BLaER1 treated with 17β-estradiol and CSF1 and Interleukin-3, amounts not matched to agents 10 nM and 100 nM (cell line): ENCODE measurements around the gene HYLS1.
A peak's percentile ranks its signal among the peaks of the same experiment; 100 is the strongest.
"Not testable (repeated sequence)": the region's sequence is repeated elsewhere in the genome, so short reads cannot be mapped to it uniquely, and the experiment has no call there.

Experiments
- H3K27ac ChIP-seq, 11 experiments: shearing (Covaris generic); formaldehyde crosslinking; 2 replicates each; pipeline ENCODE4 v1.8.1; 2022
- H3K27me3 ChIP-seq, 11 experiments: shearing (Covaris generic); formaldehyde crosslinking; 2 replicates each; pipeline ENCODE4 v1.8.1; 2022
- H3K36me3 ChIP-seq, 11 experiments: shearing (Covaris generic); formaldehyde crosslinking; 2 replicates each; pipeline ENCODE4 v1.8.1; 2022
- H3K4me1 ChIP-seq, 10 experiments: shearing (Covaris generic); formaldehyde crosslinking; 2 replicates each; pipeline ENCODE4 v1.8.1; 2022
- H3K4me2 ChIP-seq, 11 experiments: shearing (Covaris generic); formaldehyde crosslinking; 2 replicates each; pipeline ENCODE4 v1.8.1; 2022
- H3K4me3 ChIP-seq, 10 experiments: shearing (Covaris generic); formaldehyde crosslinking; 2 replicates each; pipeline ENCODE4 v1.8.1; 2022
- H3K9ac ChIP-seq, 11 experiments: shearing (Covaris generic); formaldehyde crosslinking; 2 replicates each; pipeline ENCODE4 v1.8.1; 2022
- H3K9me3 ChIP-seq, 11 experiments: shearing (Covaris generic); formaldehyde crosslinking; replicated peaks in 1 of 11; 2 replicates each; pipeline ENCODE4 v1.8.1; 2022
- H4K20me1 ChIP-seq, 11 experiments: shearing (Covaris generic); formaldehyde crosslinking; 2 replicates each; pipeline ENCODE4 v1.8.1; 2022
- Cebpa-rat ChIP-seq, 11 experiments: shearing (Covaris generic); IDR thresholded peaks; 2 replicates each; pipeline ENCODE4 v1.8.1; 2022

The HYLS1 gene, protein sequence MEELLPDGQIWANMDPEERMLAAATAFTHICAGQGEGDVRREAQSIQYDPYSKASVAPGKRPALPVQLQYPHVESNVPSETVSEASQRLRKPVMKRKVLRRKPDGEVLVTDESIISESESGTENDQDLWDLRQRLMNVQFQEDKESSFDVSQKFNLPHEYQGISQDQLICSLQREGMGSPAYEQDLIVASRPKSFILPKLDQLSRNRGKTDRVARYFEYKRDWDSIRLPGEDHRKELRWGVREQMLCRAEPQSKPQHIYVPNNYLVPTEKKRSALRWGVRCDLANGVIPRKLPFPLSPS

DNA sequence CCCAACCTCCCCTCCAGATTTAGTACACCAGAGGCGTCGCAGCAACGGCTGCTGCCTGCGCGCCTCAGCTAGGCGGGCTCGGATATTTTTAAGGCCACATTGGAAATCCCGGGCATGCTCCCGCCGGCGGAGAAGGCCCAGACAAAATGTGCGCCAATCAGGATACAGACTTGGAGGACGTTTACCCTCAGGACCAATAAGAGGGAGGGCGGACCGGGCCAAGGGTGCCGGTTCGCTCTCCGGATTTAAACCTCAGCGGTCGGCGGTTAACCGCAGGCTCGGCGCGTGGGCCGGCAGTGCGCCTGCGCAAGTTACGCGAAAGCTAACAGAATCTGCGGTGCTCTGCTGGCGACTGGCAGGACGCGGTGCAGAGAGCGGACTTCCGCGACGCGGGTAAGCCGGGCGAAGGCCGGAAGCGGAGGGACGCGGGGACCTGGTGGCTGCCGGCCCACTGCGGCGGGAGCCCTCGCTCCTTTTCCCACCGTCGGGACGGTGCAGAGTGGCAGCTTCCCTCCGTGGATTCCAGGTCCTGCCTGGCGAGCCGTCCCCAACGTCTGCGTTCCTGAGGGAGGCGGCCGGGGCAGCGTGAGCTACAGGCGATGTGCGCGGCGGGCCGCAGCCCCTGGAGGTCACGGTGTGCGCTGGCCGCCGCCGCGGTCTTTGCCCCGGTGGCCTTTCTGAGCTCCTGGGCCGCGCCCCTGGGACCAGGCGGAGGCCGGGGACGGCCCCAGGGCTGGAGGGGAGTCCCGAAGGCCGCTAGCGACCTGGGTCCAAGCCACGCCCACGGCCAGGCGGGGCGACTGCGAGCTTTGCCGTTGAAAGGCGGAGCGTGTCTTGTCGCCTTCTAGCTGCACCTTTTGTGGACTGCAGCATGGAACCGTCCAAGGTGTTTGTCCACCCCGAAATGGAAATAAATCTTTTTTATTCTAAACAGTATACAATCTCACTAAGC, at the start of gene HYLS1:
Gene HYLS1, plus strand, starts transcription at position 296 of the 952 bp plus-strand sequence. CDS start 11,701 bp downstream, outside the sequence.
- Histone ChIP-seq H3K4me3 (peak within 1 kb of the TSS; percentile 74 to 93 (median 81)), H4K20me1 (peaks cover 0 to 24% (median 8%) of the 10 kb centered on the region in 11 experiments; a peak in 7 of 22 replicates), H3K9me3 (peaks cover 0 to 21% (median 5%) of the 10 kb centered on the region in 11 experiments; a peak in 9 of 22 replicates), H3K27ac (peak within 1 kb of the TSS; percentile 74 to 99 (median 94)), H3K4me2 (peak within 1 kb of the TSS; percentile 63 to 96 (median 85)), H3K4me1 (peaks cover 15 to 34% (median 31%) of the 10 kb centered on the region in 10 experiments), H3K27me3 (no peaks in the 10 kb centered on the region), H3K36me3 (peaks cover 5 to 28% (median 18%) of the 10 kb centered on the region in 11 experiments; a peak in 21 of 22 replicates), H3K9ac (peak within 1 kb of the TSS; percentile 87 to 98 (median 92))
- no peak for TF ChIP-seq Cebpa-rat (IDR thresholded peaks at IDR 0.05)

DNA sequence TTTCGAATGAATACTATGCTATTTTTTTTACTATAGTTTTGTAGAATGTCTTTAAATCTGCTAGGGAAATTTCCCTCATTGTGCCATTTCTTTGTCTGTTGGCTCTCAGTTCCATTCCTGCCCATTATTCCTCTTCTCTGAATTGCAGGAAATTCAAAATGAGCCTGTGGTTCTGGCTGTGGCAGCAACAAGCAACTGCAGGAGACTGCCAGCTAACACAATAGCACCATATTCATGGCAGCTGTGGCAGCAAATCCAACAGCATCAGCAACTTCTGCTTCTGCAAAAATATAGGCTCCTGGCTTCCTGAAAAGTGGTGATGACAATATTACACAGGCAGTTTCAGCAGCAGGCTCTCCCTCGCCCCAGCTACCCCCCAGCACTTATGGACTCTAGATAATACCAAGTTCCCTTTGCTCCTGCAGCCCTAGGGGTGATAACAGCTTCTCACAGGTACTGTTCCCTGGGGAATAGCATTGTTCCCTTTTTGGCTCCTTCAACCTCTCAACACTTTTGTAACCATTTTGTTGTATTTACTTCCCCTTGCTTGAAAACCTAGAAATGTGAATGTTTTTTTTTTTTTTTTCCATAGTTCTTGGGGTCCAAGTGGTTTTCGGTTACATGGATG, 45.0 kb upstream of the HYLS1 start:
- TF ChIP-seq Cebpa-rat (IDR thresholded peaks at IDR 0.05) = no peak
- Histone ChIP-seq H3K27ac (no peak overlapping the region), H3K27me3 (no peaks in the 10 kb centered on the region), H3K9ac (no peak overlapping the region), H3K4me2 (peak overlapping the region in 3 of 11 experiments; percentile 15 to 46 (median 34); a peak in 4 of 22 replicates), H3K9me3 (peaks cover 33 to 41% (median 36%) of the 10 kb centered on the region in 11 experiments), H3K4me3 (no peak overlapping the region), H3K36me3 (peaks cover 0 to 11% (median 0%) of the 10 kb centered on the region in 11 experiments; a peak in 3 of 22 replicates), H4K20me1 (no peaks in the 10 kb centered on the region), H3K4me1 (peaks cover 0 to 15% (median 0%) of the 10 kb centered on the region in 10 experiments; a peak in 6 of 20 replicates)

DNA sequence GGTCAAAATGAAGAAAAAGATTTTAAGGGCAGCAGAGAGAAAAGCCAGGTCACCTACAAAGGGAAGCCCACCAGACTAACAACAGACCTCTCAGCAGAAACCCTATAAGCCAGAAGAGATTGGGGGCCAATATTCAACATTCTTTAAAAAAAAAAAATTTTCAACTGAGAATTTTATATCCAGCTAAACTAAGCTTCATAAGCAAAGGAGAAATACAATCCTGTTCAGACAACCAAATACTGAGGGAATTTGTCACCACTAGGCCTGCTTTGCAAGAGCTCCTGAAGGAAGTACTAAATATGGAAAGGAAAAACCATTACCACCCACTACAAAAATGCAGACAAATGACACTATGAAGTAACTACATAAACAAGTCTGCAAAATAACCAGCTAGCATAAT, 41.3 kb upstream of the HYLS1 start:
- Histone ChIP-seq H3K9me3 (peaks cover 35 to 44% (median 41%) of the 10 kb centered on the region in 11 experiments), H4K20me1 (no peaks in the 10 kb centered on the region), H3K4me1 (peaks cover 0 to 15% (median 0%) of the 10 kb centered on the region in 10 experiments; a peak in 6 of 20 replicates), H3K4me3 (no peak overlapping the region; a peak in 1 of 20 replicates), H3K27me3 (no peaks in the 10 kb centered on the region), H3K4me2 (no peak overlapping the region), H3K9ac (no peak overlapping the region), H3K36me3 (peaks cover 0 to 11% (median 0%) of the 10 kb centered on the region in 11 experiments; a peak in 3 of 22 replicates), H3K27ac (no peak overlapping the region)
- no peak for TF ChIP-seq Cebpa-rat (IDR thresholded peaks at IDR 0.05)

DNA sequence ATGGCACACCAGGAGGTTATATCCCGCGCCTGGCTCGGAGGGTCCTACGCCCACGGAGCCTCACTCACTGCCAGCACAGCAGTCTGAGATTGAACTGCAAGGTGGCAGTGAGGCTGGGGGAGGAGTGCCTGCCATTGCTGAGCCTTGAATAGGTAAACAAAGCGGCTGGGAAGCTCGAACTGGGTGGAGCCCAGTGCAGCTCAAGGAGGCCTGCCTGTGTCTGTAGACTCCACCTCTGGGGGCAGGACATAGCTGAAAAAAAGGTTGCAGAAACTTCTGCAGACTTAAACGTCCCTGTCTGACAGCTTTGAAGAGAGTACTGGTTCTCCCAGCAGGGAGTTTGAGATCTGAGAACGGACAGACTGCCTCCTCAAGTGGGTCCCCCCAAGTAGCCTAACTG, 29.8 kb upstream of the HYLS1 start:
- H3K27me3 ChIP-seq, H3K36me3 ChIP-seq, H3K9ac ChIP-seq, H4K20me1 ChIP-seq, H3K4me3 ChIP-seq, H3K4me1 ChIP-seq, H3K4me2 ChIP-seq, H3K27ac ChIP-seq: not testable (repeated sequence)
- peaks cover 9 to 23% (median 15%) of the 10 kb centered on the region in 11 experiments; a peak in 11 of 22 replicates for H3K9me3 ChIP-seq

DNA sequence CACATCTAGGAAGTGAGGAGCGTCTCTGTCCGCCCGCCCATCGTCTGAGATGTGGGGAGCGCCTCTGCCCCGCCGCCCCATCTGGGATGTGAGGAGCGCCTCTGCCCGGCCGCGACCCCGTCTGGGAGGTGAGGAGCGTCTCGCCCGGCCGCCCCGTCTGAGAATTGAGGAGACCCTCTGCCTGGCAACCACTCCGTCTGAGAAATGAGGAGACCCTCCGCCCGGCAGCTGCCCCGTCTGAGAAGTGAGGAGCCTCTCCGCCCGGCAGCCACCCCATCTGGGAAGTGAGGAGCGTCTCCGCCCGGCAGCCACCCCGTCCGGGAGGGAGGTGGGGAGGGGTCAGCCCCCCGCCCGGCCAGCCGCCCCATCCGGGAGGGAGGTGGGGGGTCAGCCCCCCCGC, 24.7 kb upstream of the HYLS1 start:
- H4K20me1 ChIP-seq = not testable (repeated sequence)

GRCh38 chr11:125865354-125865753, 22.1 kb upstream of the HYLS1 start:
- H3K27me3 ChIP-seq, H3K36me3 ChIP-seq, H3K4me2 ChIP-seq, H4K20me1 ChIP-seq, H3K27ac ChIP-seq, H3K4me3 ChIP-seq, H3K4me1 ChIP-seq, H3K9ac ChIP-seq: not testable (repeated sequence)
- H3K9me3 ChIP-seq = peaks cover 0 to 11% (median 0%) of the 10 kb centered on the region in 11 experiments; a peak in 3 of 22 replicates

More for the DNA sequence above, 24.7 kb upstream of the HYLS1 start:
- not testable (repeated sequence) for H3K9ac ChIP-seq, H3K4me2 ChIP-seq, H3K4me3 ChIP-seq, H3K27me3 ChIP-seq, H3K36me3 ChIP-seq, H3K27ac ChIP-seq, H3K4me1 ChIP-seq
- H3K9me3 ChIP-seq = peaks cover 3 to 21% (median 9%) of the 10 kb centered on the region in 11 experiments; a peak in 11 of 22 replicates

DNA sequence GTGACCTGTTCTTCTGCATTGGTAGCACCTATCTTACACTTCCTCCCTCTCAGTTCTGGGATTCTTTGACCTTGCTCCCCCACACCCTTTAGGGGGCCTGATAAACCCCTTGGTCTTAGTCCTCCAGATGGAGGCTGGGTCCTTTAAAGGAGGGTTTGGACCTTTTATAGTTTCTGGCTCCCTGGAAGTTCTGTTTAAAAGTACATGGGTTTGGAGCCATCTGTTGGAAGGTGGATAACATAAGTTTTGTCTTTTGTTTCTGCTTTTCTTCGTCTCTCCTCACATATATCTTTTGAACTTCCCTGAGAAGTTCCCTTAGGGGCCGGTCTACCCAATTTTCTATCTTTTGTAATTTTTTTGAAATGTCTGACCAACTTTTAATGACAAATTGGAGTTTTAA, 17.9 kb upstream of the HYLS1 start:
- Histone ChIP-seq H3K4me1 (peaks cover 0 to 8% (median 0%) of the 10 kb centered on the region in 10 experiments; a peak in 1 of 20 replicates), H3K4me3 (no peak overlapping the region), H3K9ac (no peak overlapping the region), H3K27ac (no peak overlapping the region), H3K9me3 (peaks cover 9 to 20% (median 10%) of the 10 kb centered on the region in 11 experiments), H3K4me2 (no peak overlapping the region), H4K20me1 (no peaks in the 10 kb centered on the region), H3K27me3 (no peaks in the 10 kb centered on the region), H3K36me3 (no peaks in the 10 kb centered on the region)
- TF ChIP-seq Cebpa-rat (IDR thresholded peaks at IDR 0.05) = no peak

DNA sequence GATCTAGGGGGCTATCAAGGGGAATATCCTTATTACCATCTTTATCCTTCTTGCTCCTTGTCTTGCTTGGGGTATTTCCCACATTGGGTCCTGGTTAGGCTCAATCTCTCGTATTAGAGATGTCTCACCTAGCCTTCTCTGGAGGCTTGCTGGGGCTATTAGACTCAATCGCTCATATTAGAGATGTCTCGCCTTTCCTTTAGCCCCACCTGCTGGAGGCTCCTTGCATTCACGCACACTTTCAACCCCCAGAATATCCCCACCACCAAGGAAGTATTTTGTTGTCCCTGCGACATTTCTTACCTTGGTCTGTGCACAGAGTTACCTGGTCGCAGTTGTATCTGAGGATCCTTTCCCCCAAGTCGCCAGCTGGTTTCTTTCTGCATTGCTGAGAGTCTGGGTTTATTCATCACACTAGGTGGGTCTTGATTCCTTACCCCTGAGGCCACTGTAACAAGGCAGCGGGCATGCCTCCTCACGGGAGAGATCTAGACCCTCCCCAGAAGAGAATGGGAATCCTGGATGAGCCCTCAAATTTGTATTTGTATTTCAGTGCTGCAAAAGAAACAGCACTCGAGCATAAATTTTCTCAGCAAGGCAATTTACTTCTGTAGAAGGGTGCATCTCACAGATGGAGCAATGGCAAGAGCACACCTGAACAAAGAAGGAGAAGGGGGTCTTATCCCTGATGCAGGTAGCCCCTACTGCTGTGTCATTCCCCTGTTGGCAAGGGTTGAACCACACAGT, 15.9 kb upstream of the HYLS1 start:
- H3K27me3 ChIP-seq = no peaks in the 10 kb centered on the region
- no peak overlapping the region for H3K27ac ChIP-seq
- no peak overlapping the region for H3K4me3 ChIP-seq
- TF ChIP-seq Cebpa-rat (IDR thresholded peaks at IDR 0.05) = no peak
- H3K9me3 ChIP-seq = peaks cover 9 to 11% (median 9%) of the 10 kb centered on the region in 11 experiments
- H3K36me3 ChIP-seq = no peaks in the 10 kb centered on the region
- peaks cover 0 to 8% (median 0%) of the 10 kb centered on the region in 10 experiments; a peak in 1 of 20 replicates for H3K4me1 ChIP-seq
- no peaks in the 10 kb centered on the region for H4K20me1 ChIP-seq
- 0 out of 22 replicates have a peak overlapping the region, but pooled peaks of 1 of the 11 experiments have one; percentile 20 for H3K4me2 ChIP-seq
- no peak overlapping the region for H3K9ac ChIP-seq
